ENCODE data around the gene KRTCAP2. TPM values are rescaled to one million over a fixed set of nuclear protein-coding genes. Genes with fewer than 3 reads are reported as not detected.

Gene KRTCAP2
- total RNA-seq, 4 donors from 2014 or later = 65.0 to 155 (median 81.9) TPM

DNA sequence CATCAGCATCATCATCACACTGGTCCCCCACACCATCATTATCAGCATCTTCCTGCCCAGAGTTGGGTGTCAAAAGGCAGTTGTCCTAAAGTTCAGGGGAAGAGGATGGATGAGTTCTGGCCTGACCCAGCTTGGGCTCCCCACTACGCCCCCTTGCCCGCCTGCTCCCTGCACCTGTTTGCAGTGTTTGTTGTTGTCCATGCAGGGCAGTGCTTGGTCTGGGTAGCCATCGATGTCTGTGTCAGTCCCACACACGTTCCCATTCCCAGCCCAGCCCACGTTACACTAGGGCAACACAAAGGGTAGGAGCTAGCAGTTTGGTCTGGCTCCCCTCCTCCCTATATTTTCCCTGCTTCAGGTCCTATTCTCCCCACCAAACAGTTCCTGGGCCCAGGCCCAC lies 27.8 kb upstream of the KRTCAP2 start:
- TF ChIP-seq, protein P1, sequence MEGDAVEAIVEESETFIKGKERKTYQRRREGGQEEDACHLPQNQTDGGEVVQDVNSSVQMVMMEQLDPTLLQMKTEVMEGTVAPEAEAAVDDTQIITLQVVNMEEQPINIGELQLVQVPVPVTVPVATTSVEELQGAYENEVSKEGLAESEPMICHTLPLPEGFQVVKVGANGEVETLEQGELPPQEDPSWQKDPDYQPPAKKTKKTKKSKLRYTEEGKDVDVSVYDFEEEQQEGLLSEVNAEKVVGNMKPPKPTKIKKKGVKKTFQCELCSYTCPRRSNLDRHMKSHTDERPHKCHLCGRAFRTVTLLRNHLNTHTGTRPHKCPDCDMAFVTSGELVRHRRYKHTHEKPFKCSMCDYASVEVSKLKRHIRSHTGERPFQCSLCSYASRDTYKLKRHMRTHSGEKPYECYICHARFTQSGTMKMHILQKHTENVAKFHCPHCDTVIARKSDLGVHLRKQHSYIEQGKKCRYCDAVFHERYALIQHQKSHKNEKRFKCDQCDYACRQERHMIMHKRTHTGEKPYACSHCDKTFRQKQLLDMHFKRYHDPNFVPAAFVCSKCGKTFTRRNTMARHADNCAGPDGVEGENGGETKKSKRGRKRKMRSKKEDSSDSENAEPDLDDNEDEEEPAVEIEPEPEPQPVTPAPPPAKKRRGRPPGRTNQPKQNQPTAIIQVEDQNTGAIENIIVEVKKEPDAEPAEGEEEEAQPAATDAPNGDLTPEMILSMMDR (IDR thresholded peaks at IDR 0.05; ENCODE audit: low read depth) = no peak

- TF ChIP-seq, protein P1 (IDR thresholded peaks at IDR 0.05; ENCODE audit: low read depth) = no peak
Observed at GRCh38 chr1:155199792-155200191, 26.7 kb upstream of the KRTCAP2 start.

DNA sequence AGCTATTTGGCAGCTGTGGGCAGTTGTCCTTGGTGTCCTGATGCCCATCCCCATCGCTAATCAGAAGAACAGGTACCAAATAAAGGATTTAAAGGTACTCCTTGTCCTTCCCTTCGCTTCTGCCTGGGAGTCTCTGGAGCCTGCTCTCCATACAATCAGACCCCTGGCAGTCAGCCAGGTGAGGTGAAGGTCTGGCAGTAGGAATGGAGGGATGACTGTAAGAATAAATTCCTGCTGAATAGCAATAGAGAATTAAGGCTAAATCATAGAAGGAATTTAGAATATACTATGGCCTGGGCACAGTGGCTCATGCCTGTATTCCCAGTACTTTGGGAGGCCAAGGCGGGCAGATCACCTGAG lies 25.4 kb upstream of the KRTCAP2 start:
- TF ChIP-seq, protein P1 (IDR thresholded peaks at IDR 0.05; ENCODE audit: low read depth) = no peak

DNA sequence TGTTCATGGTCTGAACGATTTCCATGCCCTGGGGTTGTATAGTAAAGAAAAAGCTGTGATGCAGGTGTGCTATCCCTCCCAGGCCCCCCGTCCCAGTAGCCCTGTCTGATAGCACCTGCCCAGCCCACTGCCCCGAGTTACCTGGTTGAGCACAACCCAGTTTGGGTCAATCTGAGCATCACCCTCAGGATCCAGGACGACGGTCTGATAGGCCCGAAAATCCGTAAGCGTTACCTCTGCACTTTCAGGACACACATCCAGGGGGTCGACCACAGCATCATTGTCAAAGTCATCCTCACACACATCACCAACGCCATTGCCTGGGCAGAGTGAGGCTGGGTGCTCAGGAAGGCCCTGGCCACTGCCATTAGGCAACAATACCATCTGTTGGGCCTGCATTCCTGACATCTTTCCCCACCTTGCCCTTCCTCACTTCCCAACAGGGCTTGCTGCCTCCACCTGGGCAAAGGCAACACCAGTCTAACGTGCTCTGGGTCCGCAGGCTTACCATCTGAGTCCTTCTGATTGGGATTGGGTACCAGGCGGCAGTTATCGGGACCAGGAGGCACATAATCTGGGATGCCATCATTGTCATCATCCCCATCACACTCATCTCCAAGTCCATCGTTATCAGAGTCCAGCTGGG lies 24.9 kb upstream of the KRTCAP2 start:
- TF ChIP-seq, protein P1 (IDR thresholded peaks at IDR 0.05; ENCODE audit: low read depth) = no peak

DNA sequence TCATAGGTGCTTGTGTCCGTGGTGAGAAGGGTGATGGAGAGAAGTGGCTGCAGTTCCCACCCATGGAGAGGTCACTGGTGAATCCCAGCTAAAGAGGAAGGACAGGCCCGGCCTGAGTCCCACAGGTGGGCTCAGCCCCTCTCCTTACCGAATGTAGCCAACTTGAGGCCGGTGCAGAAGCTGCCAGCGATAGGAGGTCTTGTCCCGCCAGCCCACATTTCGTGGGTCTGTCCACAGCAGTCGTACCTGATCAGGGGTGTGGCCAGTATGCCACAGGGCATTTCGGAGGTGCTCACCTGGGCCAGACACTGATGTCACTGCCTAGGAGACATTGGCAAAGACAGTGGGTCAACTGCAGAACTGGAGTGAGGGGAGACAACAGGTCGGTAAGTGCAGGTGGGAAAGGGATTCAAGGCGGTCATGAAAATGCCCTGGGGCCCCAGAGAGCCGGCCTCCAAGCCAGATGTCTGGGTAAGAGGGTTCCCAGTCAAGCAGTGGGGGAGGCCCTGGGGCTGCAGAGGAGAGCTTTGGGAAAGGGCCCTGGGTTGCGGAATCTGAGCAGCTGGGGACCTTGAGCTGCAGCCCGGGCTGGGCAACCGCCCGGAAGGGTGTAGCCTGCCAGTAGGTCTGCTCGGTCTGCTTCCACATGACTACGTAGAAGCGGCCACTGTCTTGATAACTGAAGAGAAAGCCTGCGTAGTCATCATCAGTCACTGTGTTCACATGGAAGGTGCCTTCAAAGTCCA lies 24.0 kb upstream of the KRTCAP2 start:
- TF ChIP-seq, protein P1 (IDR thresholded peaks at IDR 0.05; ENCODE audit: low read depth) = no peak

DNA sequence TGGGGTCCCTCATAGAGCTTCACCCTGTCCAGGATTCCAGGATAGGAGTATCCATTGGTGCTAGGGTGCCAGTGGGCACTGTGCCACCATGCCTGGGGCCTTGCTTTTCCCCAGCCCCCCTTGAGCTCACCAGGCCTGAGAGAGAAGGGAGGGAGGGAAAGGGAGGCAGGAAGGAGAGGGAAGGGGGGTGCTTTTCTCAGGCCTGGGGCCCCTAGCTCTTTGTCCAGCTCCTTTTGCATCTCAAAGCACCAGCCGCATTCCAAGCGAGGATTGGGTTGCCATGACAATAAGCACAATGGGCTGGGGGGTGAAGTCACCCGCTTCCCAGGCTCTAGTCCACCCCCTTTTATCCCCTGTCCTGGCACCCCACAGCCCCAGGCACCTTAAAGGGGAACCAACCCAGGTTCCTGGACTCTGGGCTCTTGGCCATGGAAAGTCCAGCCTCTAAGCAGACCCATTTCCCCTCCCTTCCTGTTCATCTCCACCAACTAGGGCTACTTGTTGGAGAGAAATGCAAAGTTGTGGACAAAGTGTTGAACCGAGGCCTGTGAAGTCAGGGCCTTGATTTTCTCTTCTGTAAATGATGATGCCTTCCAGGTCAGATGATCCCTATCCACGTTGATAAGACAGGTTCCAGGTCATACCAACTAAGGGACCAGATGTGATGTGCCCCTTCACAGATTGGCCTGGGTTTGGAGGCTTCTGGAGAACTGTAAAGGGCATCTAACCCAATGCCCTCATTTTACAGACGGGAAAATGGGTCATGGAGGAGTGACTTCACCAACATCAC lies 23.2 kb upstream of the KRTCAP2 start:
- TF ChIP-seq, protein P1 (IDR thresholded peaks at IDR 0.05; ENCODE audit: low read depth) = no peak

Measured in subcutaneous adipose tissue (tissue), 4 donors.